Measurements from ENCODE around the gene CALML5. TPM values are rescaled to one million over a fixed set of nuclear protein-coding genes. Genes with fewer than 3 reads are reported as not detected.

The CALML5 gene
- total and polyA plus RNA-seq, 4 donors, result not detected

- ATAC-seq (ENCODE audit: low FRiP score) (no peak), DNase-seq (no peak)
- intact Hi-C loops (cut with DNase I), result no loop called here
- H3K36me3 ChIP-seq (ENCODE audit: control insufficient read depth in 1 of 2, insufficient read depth in 2 of 2, low read length in 1 of 2), result no peaks in the 10 kb centered on the region
- H3K27me3 ChIP-seq (ENCODE audit: control insufficient read depth in 1 of 2, insufficient read depth in 2 of 2, low read length in 1 of 2), result no peaks in the 10 kb centered on the region
- no peaks in the 10 kb centered on the region for H3K4me1 ChIP-seq (ENCODE audit: control insufficient read depth in 1 of 2, insufficient read depth in 2 of 2, low read length in 2 of 2)
- WGBS, 2 donors, result 94 to 96% methylated on average over 7 of the region's 7 CpGs
- H3K9me3 ChIP-seq (ENCODE audit: control insufficient read depth, low read length), result no peaks in the 10 kb centered on the region
- no peak overlapping the region for H3K27ac ChIP-seq (ENCODE audit: low read depth in 1 of 2, low read length in 2 of 2)
- no peak overlapping the region for H3K4me3 ChIP-seq (ENCODE audit: low read length in 2 of 2)
Observed at GRCh38 chr10:5500162-5500670, 846 bp upstream of the CALML5 start.

DNA sequence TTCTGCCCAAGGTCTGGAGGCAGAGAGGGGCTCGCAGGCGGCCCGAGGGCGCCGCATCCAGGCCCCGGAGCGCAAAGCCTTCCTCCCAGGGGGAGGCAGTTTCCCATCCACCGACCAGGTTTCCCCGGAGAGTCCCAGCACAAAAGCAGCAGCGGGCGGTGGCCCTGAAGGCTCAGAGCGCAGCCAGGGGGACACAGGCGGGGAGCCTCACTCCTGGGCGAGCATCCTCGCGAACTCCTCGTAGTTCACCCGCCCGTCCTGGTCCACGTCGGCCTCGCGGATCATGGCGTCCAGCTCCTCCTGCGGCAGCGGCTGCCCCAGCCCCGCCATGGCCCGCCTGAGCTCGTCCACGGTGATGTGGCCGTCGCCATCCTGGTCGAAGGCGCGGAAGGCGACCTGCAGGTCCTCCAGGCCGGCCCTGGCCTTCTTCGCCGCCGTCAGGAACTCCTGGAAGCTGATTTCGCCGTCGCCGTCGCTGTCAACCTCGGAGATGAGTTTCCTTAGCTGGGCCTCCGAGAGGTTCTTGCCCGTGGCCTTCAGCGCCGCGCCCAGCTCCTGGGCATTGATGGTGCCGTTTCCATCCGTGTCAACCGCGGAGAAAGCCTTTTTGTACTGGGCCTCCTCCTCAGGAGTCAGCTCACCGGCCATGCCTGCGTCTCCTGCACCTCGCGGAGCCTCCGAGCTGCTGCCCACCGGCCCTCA lies 428 bp downstream of the CALML5 start:
- 94 to 96% methylated on average over 61 of the region's 61 CpGs for WGBS, 2 donors
- Histone ChIP-seq H3K36me3 (ENCODE audit: control insufficient read depth in 1 of 2, insufficient read depth in 2 of 2, low read length in 1 of 2) (no peaks in the 10 kb centered on the region), H3K27ac (ENCODE audit: low read depth in 1 of 2, low read length in 2 of 2) (no peak overlapping the region), H3K4me1 (ENCODE audit: control insufficient read depth in 1 of 2, insufficient read depth in 2 of 2, low read length in 2 of 2) (no peaks in the 10 kb centered on the region), H3K4me3 (ENCODE audit: low read length in 2 of 2) (no peak overlapping the region), H3K9me3 (ENCODE audit: control insufficient read depth, low read length) (no peaks in the 10 kb centered on the region), H3K27me3 (ENCODE audit: control insufficient read depth in 1 of 2, insufficient read depth in 2 of 2, low read length in 1 of 2) (no peaks in the 10 kb centered on the region)
- DNase-seq (no peak), ATAC-seq (ENCODE audit: low FRiP score) (no peak)
- intact Hi-C loops (cut with DNase I), result no loop called here

DNA sequence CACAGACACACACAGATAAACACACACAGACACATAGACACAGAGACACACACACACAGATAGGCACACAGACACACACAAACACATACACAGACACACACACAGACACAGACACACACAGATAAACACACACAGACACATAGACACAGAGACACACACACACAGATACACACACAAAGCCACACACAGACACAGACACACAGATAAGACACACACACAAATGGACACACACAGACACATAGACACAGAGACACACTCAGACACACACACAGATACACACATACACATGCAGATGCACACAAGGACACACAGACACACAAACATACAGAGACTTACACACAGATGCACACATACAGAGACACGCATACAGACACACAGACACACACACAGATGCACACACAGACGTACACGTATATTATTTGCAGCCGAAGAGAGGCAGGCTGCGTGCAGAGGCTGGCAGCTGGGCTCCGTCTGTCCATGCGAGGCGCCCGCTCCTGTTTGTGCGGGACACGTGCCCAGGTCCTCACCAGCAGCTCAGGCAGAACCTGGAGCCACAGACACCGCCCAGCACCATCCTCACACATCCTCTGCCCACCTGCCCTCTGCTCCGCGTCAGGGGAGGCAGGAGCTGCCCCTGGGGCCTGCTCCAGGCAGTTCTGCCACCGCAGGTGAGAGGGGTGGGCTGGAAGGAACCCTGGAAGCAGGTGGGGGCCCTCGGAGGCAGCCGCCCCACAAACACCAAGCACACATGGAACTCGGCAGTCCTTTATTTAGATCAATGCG lies 1.2 kb downstream of the CALML5 start:
- Histone ChIP-seq H3K27me3 (ENCODE audit: control insufficient read depth in 1 of 2, insufficient read depth in 2 of 2, low read length in 1 of 2) (no peaks in the 10 kb centered on the region), H3K27ac (ENCODE audit: low read depth in 1 of 2, low read length in 2 of 2) (no peak overlapping the region), H3K4me1 (ENCODE audit: control insufficient read depth in 1 of 2, insufficient read depth in 2 of 2, low read length in 2 of 2) (no peaks in the 10 kb centered on the region), H3K4me3 (ENCODE audit: low read length in 2 of 2) (no peak overlapping the region), H3K36me3 (ENCODE audit: control insufficient read depth in 1 of 2, insufficient read depth in 2 of 2, low read length in 1 of 2) (no peaks in the 10 kb centered on the region), H3K9me3 (ENCODE audit: control insufficient read depth, low read length) (no peaks in the 10 kb centered on the region)
- 90 to 91% methylated on average over 19 of the region's 19 CpGs for WGBS, 2 donors
- no peak for ATAC-seq (ENCODE audit: low FRiP score)
- intact Hi-C loops (cut with DNase I), result no loop called here
- no peak for DNase-seq

- Histone ChIP-seq H3K4me3 (ENCODE audit: low read length in 2 of 2) (no peak overlapping the region), H3K27ac (ENCODE audit: low read depth in 1 of 2, low read length in 2 of 2) (no peak overlapping the region), H3K9me3 (ENCODE audit: control insufficient read depth, low read length) (peaks cover 2% of the 10 kb centered on the region), H3K27me3 (ENCODE audit: control insufficient read depth in 1 of 2, insufficient read depth in 2 of 2, low read length in 1 of 2) (no peaks in the 10 kb centered on the region), H3K4me1 (ENCODE audit: control insufficient read depth in 1 of 2, insufficient read depth in 2 of 2, low read length in 2 of 2) (no peaks in the 10 kb centered on the region), H3K36me3 (ENCODE audit: control insufficient read depth in 1 of 2, insufficient read depth in 2 of 2, low read length in 1 of 2) (no peaks in the 10 kb centered on the region)
- 83 to 95% methylated on average over 6 of the region's 6 CpGs for WGBS, 2 donors
- intact Hi-C loops (cut with DNase I), result no loop called here
- DNase-seq, result no peak
- ATAC-seq (ENCODE audit: low FRiP score), result no peak
Observed at GRCh38 chr10:5497289-5497688, 2.1 kb downstream of the CALML5 start.

DNA sequence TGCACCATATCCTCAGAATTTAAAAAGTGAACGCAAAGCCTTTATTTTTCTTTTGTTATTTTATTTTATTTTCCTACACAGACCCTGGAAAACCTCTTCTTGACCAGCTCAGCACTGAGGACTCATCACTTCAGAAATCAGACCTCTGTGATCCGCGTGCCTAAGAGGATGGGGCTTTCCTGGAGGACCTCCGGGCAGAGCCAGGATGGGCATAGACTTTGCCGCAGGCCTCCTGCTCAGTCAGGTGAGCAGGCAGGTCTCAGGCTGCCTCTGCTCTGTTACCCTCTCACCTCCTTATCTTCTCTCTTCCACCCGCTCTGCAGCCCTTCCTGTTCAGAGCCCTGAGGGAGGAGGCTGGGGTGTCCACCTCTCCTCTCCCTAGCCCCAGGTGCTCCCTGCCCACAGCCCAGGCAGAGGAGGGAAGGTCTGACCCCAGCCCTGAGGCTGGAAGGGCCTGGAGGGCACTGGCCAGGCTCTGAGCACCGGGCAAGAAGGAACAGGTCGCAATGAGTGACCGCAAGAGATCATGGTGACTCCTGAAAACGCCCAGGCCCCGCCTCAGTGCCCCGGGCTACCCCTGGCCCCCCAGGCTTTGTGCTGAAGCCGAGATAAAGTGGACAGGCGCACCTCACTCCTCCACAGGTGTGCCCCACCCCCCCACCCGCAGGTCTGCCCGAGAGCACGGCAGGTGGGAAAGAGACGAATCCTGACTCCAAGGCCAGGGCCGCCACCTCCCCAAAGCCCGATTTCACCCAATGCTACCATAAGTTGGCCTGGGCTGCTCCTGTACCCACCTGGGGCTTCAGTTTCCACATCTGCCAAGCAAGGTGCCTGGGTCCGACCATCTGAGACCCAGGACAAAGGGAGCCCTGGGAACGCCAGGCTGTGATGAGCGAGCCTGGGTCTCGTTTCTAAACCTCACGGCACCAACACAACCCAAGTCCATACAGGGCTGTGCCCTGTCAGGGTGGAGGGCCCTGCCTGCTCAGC lies 2.8 kb downstream of the CALML5 start:
- Histone ChIP-seq H3K27me3 (ENCODE audit: control insufficient read depth in 1 of 2, insufficient read depth in 2 of 2, low read length in 1 of 2) (no peaks in the 10 kb centered on the region), H3K9me3 (ENCODE audit: control insufficient read depth, low read length) (peaks cover 2% of the 10 kb centered on the region), H3K4me1 (ENCODE audit: control insufficient read depth in 1 of 2, insufficient read depth in 2 of 2, low read length in 2 of 2) (no peaks in the 10 kb centered on the region), H3K36me3 (ENCODE audit: control insufficient read depth in 1 of 2, insufficient read depth in 2 of 2, low read length in 1 of 2) (no peaks in the 10 kb centered on the region), H3K27ac (ENCODE audit: low read depth in 1 of 2, low read length in 2 of 2) (no peak overlapping the region), H3K4me3 (ENCODE audit: low read length in 2 of 2) (no peak overlapping the region)
- DNase-seq (no peak), ATAC-seq (ENCODE audit: low FRiP score) (no peak)
- WGBS, 2 donors, result 94% methylated on average over 25 of the region's 25 CpGs
- intact Hi-C loops (cut with DNase I), result no loop called here

DNA sequence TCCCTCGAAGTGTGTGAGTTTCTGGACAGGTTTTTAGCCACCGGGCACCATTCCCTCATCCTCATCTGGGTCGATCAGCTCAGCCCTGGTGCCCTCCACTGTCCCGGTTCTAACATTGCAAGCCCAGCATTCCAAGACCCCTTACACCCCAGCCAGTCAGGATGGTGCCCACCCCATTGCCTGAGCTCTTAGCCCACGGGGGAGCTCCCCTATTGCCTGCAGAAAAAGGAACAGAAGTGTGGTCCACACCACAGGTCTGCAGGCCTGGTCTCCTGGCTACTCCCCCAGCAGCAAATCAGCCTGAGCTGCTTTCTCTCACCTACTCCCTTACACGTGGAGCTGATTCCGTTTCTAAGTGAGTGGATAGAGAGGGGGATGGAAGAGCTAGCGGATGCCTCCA lies 4.8 kb downstream of the CALML5 start:
- H3K36me3 ChIP-seq (ENCODE audit: control insufficient read depth in 1 of 2, insufficient read depth in 2 of 2, low read length in 1 of 2), result no peaks in the 10 kb centered on the region
- intact Hi-C loops (cut with DNase I), result no loop called here
- H3K9me3 ChIP-seq (ENCODE audit: control insufficient read depth, low read length), result peaks cover 2% of the 10 kb centered on the region
- no peak overlapping the region for H3K27ac ChIP-seq (ENCODE audit: low read depth in 1 of 2, low read length in 2 of 2)
- ATAC-seq (ENCODE audit: low FRiP score) (no peak), DNase-seq (no peak)
- H3K4me1 ChIP-seq (ENCODE audit: control insufficient read depth in 1 of 2, insufficient read depth in 2 of 2, low read length in 2 of 2), result no peaks in the 10 kb centered on the region
- WGBS, 2 donors, result 91 to 93% methylated on average over 8 of the region's 8 CpGs
- H3K4me3 ChIP-seq (ENCODE audit: low read length in 2 of 2), result no peak overlapping the region
- no peaks in the 10 kb centered on the region for H3K27me3 ChIP-seq (ENCODE audit: control insufficient read depth in 1 of 2, insufficient read depth in 2 of 2, low read length in 1 of 2)

- peaks cover 2% of the 10 kb centered on the region for H3K9me3 ChIP-seq (ENCODE audit: control insufficient read depth, low read length)
- no peak overlapping the region for H3K27ac ChIP-seq (ENCODE audit: low read depth in 1 of 2, low read length in 2 of 2)
- WGBS, 2 donors, result 76 to 83% methylated on average over 3 of the region's 3 CpGs
- no peaks in the 10 kb centered on the region for H3K4me1 ChIP-seq (ENCODE audit: control insufficient read depth in 1 of 2, insufficient read depth in 2 of 2, low read length in 2 of 2)
- DNase-seq, result no peak
- H3K27me3 ChIP-seq (ENCODE audit: control insufficient read depth in 1 of 2, insufficient read depth in 2 of 2, low read length in 1 of 2), result no peaks in the 10 kb centered on the region
- H3K36me3 ChIP-seq (ENCODE audit: control insufficient read depth in 1 of 2, insufficient read depth in 2 of 2, low read length in 1 of 2), result no peaks in the 10 kb centered on the region
- intact Hi-C loops (cut with DNase I), result no loop called here
- ATAC-seq (ENCODE audit: low FRiP score), result no peak
- H3K4me3 ChIP-seq (ENCODE audit: low read length in 2 of 2), result no peak overlapping the region
Observed at GRCh38 chr10:5493691-5494090, 5.7 kb downstream of the CALML5 start.

- intact Hi-C loops (cut with DNase I), result no loop called here
- Histone ChIP-seq H3K4me3 (ENCODE audit: low read length in 2 of 2) (no peak overlapping the region), H3K36me3 (ENCODE audit: control insufficient read depth in 1 of 2, insufficient read depth in 2 of 2, low read length in 1 of 2) (no peaks in the 10 kb centered on the region), H3K9me3 (ENCODE audit: control insufficient read depth, low read length) (peaks cover 2% of the 10 kb centered on the region), H3K4me1 (ENCODE audit: control insufficient read depth in 1 of 2, insufficient read depth in 2 of 2, low read length in 2 of 2) (no peaks in the 10 kb centered on the region), H3K27ac (ENCODE audit: low read depth in 1 of 2, low read length in 2 of 2) (no peak overlapping the region), H3K27me3 (ENCODE audit: control insufficient read depth in 1 of 2, insufficient read depth in 2 of 2, low read length in 1 of 2) (no peaks in the 10 kb centered on the region)
- DNase-seq (no peak), ATAC-seq (ENCODE audit: low FRiP score) (no peak)
- WGBS, 2 donors, result 97% methylated on average over 13 of the region's 13 CpGs
Observed at GRCh38 chr10:5492929-5493576, 6.3 kb downstream of the CALML5 start.
